H1 (cell line): ENCODE data around the gene ZNF619. TPM values are rescaled to one million over a fixed set of nuclear protein-coding genes. Genes with fewer than 3 reads are reported as not detected.

Experiments
- CHD1 ChIP-seq: IDR thresholded peaks from 2 replicates; pipeline ENCODE4 v1.6.1; 2012; ENCODE audit warnings: low read depth, low read length, improper control_type of control experiment
- CHD7 ChIP-seq: fragments of 300-600 bp; sonication (generic); IDR thresholded peaks from 2 replicates; pipeline ENCODE4 v1.7.1; 2012; ENCODE audit warnings: low read length, moderate library complexity, mild to moderate bottlenecking, inconsistent platforms; ENCODE audit not compliant: insufficient replicate concordance
- RAD21 ChIP-seq, 2 experiments: IDR thresholded peaks in 1 of 2; conservative IDR thresholded peaks in 1 of 2; 2 replicates each; pipeline ENCODE4 v1.6.1; 2011; ENCODE audit warnings: low read depth in 2 of 2, low read length in 2 of 2, improper control_type of control experiment in 1 of 2, inconsistent platforms in 1 of 2, mild to moderate bottlenecking in 1 of 2, moderate library complexity in 1 of 2
- RXRA ChIP-seq: IDR thresholded peaks from 2 replicates; pipeline ENCODE4 v1.6.1; 2011; ENCODE audit warnings: low read depth, mild to moderate bottlenecking, low read length, moderate library complexity; ENCODE audit not compliant: insufficient read depth
- SAP30 ChIP-seq: fragments of 300-600 bp; sonication (generic); IDR thresholded peaks from 2 replicates; pipeline ENCODE4 v1.7.1; 2012; ENCODE audit warnings: low read length, moderate library complexity, mild to moderate bottlenecking, inconsistent platforms; ENCODE audit not compliant: insufficient read depth, insufficient replicate concordance
- SIRT6 ChIP-seq: IDR thresholded peaks from one replicate; pipeline ENCODE4 v1.7.1; 2012; ENCODE audit warnings: low read length, inconsistent platforms
- ZNF274 ChIP-seq: IDR thresholded peaks from 2 replicates; pipeline ENCODE4 v1.7.0; 2012; ENCODE audit warnings: low read length, borderline replicate concordance; ENCODE audit errors: extremely low read depth
- polyA plus RNA-seq, 7 experiments: library from polyadenylated mRNA; depleted of rRNA in 3 of 7; stranded (reverse) in 5 of 7; unstranded in 2 of 7; fragments of >200 nt in 5 of 7; fragments of 200-250 nt in 2 of 7; gene quantifications; 1 replicate in 5 of 7; 2 replicates in 1 of 7; 4 replicates in 1 of 7; pipeline versions ENCODE4 v1.2.1 to v1.2.3, GENCODE V29; 2011 to 2013; ENCODE audit warnings: missing spikeins in 2 of 7, mixed read lengths in 2 of 7
- total RNA-seq: library from RNA; stranded (reverse); fragmentation: NEBNext Ultra II Directional; extraction: Animal tissue kit (Norgen Biotek cat#: 25700); gene quantifications from 2 replicates; pipeline ENCODE4 v1.2.1, GENCODE V29; 2021
- TF ChIP-seq, protein P1 (sequence below): IDR thresholded peaks from 2 replicates; pipeline ENCODE4 v1.6.1; 2012; ENCODE audit warnings: inconsistent platforms

ZNF619 gene
- total and polyA plus RNA-seq, 2 of the 8 experiments (the other 6 are each of a cell fraction or from before 2014, with no cell fraction given) = 2.3 to 8.2 TPM

GRCh38 chr3:40456940-40457823, 19.7 kb upstream of the ZNF619 start, which contains the start of gene RPL14 (continued):
- TF ChIP-seq RAD21 (IDR thresholded peaks at IDR 0.05 in 1 of 2, conservative IDR thresholded peaks at IDR 0.05 in 1 of 2; ENCODE audit: low read depth in 2 of 2, low read length in 2 of 2) (no peak), CHD7 (no peak), CHD1 (peak; percentile 61; the same call in 1 of the 2 replicates), SAP30 (peak; percentile 25), ZNF274 (no peak), SIRT6 (no peak), RXRA (no peak)
- TF ChIP-seq, protein P1, sequence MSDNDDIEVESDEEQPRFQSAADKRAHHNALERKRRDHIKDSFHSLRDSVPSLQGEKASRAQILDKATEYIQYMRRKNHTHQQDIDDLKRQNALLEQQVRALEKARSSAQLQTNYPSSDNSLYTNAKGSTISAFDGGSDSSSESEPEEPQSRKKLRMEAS = peak; percentile 73
